AG09309 (cell line): ENCODE measurements around the gene ZBTB17.
"Not testable (repeated sequence)": the region's sequence is repeated elsewhere in the genome, so short reads cannot be mapped to it uniquely, and the experiment has no call there.

Experiments used
- DNase-seq: peaks from one replicate; pipeline ENCODE4 v3.0.0-alpha.2; 2010; ENCODE audit warnings: low read depth
- H3K4me3 ChIP-seq: 2 replicates; pipeline ENCODE4 v1.5.1; 2011; ENCODE audit warnings: mild to moderate bottlenecking, low read depth, low read length, moderate library complexity; ENCODE audit not compliant: control insufficient read depth
- CTCF ChIP-seq: IDR thresholded peaks from 2 replicates; pipeline ENCODE4 v1.5.1; 2011; ENCODE audit warnings: mild to moderate bottlenecking, low read depth, low read length, inconsistent platforms; ENCODE audit not compliant: insufficient read depth, control insufficient read depth; ENCODE audit errors: missing control alignments

Gene ZBTB17

DNA sequence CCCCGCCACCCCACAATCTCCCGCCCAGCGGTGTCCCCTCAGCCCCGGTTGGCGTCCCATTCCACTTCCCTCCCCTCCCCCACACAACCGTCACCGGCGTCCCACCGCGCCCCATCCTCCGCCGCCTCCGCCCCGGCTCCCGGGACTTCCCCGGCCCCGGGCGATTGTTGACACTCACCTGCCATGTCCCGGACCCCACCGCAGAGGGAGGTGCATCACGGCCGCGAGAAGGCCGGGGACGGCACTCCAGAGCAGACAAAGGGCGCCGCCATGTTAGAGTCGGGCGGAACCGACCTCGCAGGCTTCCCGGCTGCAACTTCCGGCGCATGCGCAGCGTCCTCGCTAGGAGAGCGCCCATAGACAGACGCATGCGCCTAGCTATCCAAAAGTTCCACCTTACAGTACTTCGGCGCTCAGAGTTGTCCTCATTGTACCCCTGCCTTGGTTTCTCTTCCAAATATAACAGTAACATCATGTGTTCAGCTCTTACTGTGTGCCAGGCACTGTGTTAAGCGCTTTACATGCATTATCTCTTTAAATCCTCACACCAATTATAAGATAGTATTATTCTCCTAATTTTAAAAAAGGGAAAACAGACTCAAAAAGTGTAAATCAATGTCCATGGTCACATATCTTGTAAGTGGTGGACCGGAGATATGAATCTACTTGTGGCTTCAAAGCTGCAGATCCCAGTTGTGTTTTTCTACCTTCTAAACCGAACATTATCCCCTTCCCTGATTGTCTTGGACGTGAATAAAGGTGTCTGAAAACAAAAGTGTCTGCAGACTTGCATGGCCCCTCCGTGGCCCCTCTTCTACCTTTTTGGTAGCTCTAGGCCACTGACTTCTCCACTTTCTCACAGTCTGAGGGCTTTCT lies at the start of gene ZBTB17:
Gene ZBTB17, minus strand, starts transcription at position 297 of the 876 bp plus-strand sequence. CDS start 27,606 bp downstream, outside the sequence.
- peak; percentile 61 for DNase-seq
- TF ChIP-seq CTCF, result peak; percentile 0
- peak within 1 kb of the TSS; percentile 86 for H3K4me3 ChIP-seq

- no peak overlapping the region for H3K4me3 ChIP-seq
- no peak for TF ChIP-seq CTCF
- no peak for DNase-seq
Observed at GRCh38 chr1:16023050-16023653, 47.3 kb upstream of the ZBTB17 start.

DNA sequence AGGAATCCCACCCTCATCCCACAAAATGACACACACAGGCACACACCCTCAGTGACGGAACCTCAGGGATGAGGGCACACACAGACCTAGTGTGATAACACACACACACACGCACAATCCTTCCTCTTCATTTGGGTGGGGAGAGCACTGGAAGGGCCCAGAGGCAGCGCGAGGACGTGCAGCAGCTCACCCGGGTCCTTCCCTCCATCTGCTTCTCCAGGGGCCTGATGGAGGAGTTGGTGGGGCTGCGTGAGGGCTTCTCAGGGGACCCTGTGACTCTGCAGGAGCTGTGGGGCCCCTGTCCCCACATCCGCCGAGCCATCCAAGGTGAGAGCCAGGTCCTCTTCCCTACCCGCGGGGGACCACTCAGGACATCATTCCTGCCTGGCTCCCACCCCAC lies 46.5 kb upstream of the ZBTB17 start:
- no peak for DNase-seq
- no peak for TF ChIP-seq CTCF
- no peak overlapping the region for H3K4me3 ChIP-seq

- no peak within 1 kb of the TSS for H3K4me3 ChIP-seq
- no peak for DNase-seq
- no peak for TF ChIP-seq CTCF
Observed at GRCh38 chr1:16021681-16022080, 45.8 kb upstream of the ZBTB17 start, which contains the start of gene CLCNKA. Gene CLCNKA, plus strand, starts transcription at chr1:16022036. Its CDS starts 584 bp downstream, at chr1:16022620.

GRCh38 chr1:16020878-16021277 lies 45.0 kb upstream of the ZBTB17 start:
- DNase-seq, result not testable (repeated sequence)

GRCh38 chr1:16020325-16020724 lies 44.4 kb upstream of the ZBTB17 start:
- no peak for DNase-seq
- no peak for TF ChIP-seq CTCF
- no peak overlapping the region for H3K4me3 ChIP-seq

More at GRCh38 chr1:16020878-16021277, 45.0 kb upstream of the ZBTB17 start:
- not testable (repeated sequence) for H3K4me3 ChIP-seq
